Endothelial cell of umbilical vein (primary cell): ENCODE data around the gene APBA2.
"Not testable (repeated sequence)": the region's sequence is repeated elsewhere in the genome, so short reads cannot be mapped to it uniquely, and the experiment has no call there.

Source experiments
- EZH2 ChIP-seq: IDR thresholded peaks from 2 replicates; pipeline ENCODE4 v1.6.1; 2012; ENCODE audit warnings: borderline replicate concordance, low read depth, mild to moderate bottlenecking, moderate library complexity, low read length, inconsistent platforms; ENCODE audit not compliant: severe bottlenecking
- FOS ChIP-seq: IDR thresholded peaks from 2 replicates; pipeline ENCODE4 v1.6.1; 2011; ENCODE audit warnings: mild to moderate bottlenecking, low read length, moderate library complexity, borderline replicate concordance; ENCODE audit not compliant: insufficient read depth
- TF ChIP-seq, protein P1 (sequence below), 2 donors: IDR thresholded peaks; 1 replicate in 1 of 2; 2 replicates in 1 of 2; pipeline ENCODE4 v1.5.1; 2011; ENCODE audit warnings: low read length in 2 of 2, mild to moderate bottlenecking in 2 of 2, moderate library complexity in 2 of 2, control low read depth in 1 of 2, inconsistent platforms in 1 of 2, low read depth in 1 of 2; ENCODE audit not compliant: insufficient read depth in 1 of 2; ENCODE audit errors: extremely low read depth in 1 of 2

GRCh38 chr15:28861589-28862293 lies 24.0 kb upstream of the APBA2 start:
- TF ChIP-seq, protein P1, sequence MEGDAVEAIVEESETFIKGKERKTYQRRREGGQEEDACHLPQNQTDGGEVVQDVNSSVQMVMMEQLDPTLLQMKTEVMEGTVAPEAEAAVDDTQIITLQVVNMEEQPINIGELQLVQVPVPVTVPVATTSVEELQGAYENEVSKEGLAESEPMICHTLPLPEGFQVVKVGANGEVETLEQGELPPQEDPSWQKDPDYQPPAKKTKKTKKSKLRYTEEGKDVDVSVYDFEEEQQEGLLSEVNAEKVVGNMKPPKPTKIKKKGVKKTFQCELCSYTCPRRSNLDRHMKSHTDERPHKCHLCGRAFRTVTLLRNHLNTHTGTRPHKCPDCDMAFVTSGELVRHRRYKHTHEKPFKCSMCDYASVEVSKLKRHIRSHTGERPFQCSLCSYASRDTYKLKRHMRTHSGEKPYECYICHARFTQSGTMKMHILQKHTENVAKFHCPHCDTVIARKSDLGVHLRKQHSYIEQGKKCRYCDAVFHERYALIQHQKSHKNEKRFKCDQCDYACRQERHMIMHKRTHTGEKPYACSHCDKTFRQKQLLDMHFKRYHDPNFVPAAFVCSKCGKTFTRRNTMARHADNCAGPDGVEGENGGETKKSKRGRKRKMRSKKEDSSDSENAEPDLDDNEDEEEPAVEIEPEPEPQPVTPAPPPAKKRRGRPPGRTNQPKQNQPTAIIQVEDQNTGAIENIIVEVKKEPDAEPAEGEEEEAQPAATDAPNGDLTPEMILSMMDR (IDR thresholded peaks at IDR 0.05; ENCODE audit: extremely low read depth in 1 of 2, insufficient read depth in 1 of 2, low read depth in 1 of 2, low read length in 2 of 2) = not testable (repeated sequence)
- TF ChIP-seq EZH2, FOS: not testable (repeated sequence)
